Activated CD4-positive, CD25-positive, alpha-beta regulatory T cell (primary cell): ENCODE data around the gene PRR19.
"Not testable (repeated sequence)": the region's sequence is repeated elsewhere in the genome, so short reads cannot be mapped to it uniquely, and the experiment has no call there.

ENCODE experiments used
- DNase-seq, 4 experiments: peaks; one replicate each; lab custom pipeline; 2025; lab: John Stamatoyannopoulos, UW

PRR19 gene

DNA sequence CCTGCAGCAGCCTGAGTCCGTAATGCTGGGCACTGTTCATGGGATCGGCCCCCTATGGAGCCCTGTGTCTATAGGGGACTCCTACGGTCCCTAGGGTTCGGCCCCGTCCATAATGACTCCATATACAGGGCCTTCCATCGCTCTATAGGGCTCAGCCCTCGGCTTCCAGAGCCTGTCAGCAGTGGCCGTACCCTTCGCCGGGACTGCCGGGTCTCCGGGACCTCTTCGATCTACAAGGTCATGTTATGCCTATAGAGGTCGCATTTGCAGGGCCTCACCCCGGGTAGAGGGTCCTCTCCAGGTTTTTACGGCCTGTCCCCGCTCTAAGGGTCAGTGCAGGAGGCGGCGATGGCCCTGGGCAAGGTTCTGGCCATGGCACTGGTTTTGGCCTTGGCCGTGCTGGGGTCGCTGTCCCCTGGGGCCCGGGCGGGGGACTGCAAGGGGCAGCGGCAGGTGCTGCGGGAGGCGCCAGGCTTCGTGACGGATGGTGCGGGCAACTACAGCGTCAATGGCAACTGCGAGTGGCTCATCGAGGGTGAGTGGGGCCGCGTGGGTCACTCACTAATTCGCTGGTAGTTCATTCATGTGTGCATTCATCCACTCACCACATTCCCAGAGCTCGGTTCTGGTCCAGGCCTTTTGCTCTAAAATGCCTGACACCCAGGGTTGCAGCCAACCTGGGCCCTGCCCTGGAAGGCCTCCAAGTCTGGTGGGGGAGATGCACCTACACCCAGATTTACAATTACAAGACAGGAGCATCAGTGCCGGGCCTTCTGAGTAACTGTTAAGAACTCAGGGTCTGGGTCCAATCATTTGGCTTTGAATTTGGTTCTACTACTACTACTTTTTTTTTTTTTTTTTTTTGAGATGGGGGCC, 24.2 kb downstream of the PRR19 start:
- DNase-seq: no peak

DNA sequence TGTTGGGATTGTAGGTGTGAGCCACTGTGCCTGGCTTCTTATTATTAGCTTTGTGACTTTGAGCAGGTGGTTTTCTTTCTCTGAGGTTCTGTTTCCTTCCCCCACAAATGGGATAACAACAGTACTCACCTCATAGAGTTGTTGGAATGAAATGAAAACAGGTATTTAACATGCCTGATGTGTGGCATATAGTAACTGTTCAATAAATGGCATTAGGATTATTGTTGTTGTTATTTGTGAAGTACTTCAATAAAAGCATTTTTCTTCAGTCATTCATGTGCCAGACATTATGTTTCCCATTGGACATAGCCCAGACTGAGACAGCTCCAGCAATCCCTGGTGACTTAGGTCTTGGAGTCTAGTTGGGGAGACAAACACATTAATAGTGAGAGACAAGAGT, 25.0 kb downstream of the PRR19 start:
- DNase-seq: no peak

DNA sequence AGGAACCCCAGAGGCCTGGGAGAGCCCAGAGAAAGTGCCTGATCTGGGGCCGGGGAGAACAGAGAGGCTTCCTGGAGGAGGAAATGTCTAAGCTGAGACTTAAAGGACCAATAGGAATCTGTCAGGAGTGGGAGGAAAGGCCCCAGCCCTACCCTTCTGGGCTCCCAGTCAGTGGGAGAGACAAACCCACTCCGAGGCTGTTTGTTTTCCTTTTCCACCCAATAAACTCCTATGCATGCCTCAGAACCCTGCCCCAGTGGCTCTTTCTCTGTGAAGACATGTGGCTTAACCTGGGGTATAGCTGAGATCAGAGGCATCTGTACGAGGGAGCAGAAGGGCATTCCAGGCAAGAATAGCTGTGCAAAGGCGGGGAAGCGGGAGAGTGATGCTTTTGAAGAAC, 25.4 kb downstream of the PRR19 start:
- DNase-seq: no peak

DNA sequence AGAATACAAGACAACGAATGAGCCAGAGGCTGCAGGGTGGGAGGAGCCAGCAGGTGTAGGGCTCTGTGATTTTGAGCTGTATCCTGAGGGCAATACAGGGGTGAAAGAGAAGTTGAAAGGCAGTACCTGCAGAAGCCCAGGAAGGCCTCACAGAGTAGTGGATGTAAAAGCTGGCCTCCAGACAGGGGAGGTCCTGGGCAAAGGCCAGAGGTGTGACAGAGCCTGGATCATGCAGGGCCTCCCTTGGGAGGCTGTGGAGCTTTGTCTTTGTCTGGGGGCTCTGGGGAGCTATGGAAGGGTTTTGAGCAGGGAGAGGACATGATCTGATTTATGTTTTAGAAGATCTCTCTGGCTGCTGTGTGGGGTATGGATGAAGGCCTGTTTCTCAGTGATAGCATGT, 26.2 kb downstream of the PRR19 start:
- DNase-seq: no peak

DNA sequence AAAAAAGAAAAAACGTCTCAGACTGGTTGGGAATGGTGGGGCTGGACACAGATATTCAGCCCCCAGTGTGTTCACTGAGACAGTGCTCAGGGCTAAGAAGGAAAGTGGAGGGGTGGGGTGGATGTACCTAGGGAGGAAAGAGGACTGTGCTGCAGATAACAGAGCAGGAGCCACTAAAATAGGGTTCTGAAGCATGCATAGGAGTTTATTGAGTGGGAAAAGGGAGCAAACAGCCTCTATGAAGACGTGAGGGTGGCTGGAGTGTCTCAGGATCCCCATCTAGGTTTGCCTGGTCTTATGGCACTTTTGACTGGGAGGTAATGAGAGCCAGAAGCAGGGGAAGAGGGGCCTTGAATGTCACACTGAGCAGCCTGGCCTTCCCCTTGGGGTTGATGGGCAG, 26.9 kb downstream of the PRR19 start:
- no peak for DNase-seq

DNA sequence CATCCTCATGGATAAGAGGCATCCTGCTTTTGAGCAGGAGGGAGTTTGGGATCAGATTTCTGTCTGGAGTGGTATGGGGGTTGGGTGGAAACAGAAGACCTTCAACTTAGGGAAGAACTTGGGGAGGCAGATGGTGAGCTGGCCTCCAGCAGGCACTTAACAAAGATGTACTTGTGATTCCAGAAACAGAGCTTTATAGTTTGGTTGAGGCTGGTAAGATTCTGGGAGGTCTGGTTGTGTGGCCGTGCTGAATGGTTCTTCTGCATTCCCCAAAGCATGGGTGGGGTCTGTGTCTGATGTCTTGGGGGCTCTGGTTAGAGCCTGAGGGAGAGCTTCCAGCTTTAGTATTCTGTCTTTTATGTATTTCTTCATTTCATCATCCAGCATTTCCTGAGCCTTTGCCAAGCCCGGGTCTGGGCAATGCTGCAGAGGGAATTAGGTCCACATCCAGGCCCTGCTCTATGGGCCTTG, 28.3 kb downstream of the PRR19 start:
- DNase-seq: no peak

DNA sequence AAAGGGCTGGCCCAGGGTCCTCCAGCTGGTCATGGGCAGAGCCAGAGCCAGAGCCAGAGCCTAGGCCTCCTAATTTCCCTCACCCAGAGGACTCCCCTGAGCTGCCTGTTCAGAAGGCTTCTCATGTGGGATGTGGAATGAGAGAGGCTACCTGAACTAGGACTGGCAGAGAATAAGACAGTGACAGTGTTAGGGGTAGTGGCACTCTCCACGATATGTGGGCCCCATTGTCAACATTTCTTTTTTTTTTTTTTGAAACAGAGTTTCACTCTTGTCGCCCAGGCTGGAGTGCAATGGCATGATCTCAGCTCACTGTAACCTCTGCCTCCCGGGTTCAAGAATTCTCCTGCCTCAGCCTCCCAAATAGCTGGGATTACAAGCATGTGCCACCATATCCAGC, 29.4 kb downstream of the PRR19 start:
- DNase-seq: not testable (repeated sequence)

DNA sequence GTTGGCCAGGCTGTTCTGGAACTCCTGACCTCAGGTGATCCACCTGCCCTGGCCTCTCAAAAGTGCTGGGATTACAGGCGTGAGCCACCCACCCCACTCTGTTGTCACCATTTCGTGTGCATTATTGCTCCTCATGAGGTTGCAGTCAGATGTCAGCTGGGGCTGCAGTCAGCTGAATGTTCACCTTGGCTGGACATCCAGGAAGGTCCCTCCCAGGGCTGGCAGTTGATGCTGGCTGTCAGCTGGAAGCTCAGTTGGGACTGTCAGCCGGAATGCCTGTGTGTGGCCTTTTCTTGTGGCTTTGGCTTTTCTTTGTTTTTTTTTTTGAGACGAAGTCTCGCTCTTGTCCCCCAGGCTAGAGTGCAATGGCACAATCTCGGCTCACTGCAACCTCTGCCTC, 30.1 kb downstream of the PRR19 start:
- no peak for DNase-seq

DNA sequence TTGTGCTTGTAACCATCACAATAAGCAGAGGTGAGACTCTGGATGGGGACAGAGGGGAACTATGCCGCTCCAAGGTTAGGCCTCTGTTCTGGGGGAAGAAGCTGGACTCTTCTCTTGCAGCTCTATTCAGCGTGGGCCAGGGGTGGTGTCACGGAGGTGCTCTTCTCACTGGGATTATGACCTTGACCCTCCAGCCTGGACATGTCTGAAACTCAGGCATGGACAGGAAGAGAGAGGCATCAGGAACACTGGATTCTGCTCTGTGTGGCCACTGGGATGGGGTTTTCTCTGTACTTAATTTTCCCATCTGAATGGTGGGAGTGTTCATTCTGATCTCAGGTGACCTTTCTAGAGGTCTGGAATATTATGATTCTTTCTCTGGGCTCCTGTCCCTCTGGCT, 31.1 kb downstream of the PRR19 start:
- DNase-seq: no peak

DNA sequence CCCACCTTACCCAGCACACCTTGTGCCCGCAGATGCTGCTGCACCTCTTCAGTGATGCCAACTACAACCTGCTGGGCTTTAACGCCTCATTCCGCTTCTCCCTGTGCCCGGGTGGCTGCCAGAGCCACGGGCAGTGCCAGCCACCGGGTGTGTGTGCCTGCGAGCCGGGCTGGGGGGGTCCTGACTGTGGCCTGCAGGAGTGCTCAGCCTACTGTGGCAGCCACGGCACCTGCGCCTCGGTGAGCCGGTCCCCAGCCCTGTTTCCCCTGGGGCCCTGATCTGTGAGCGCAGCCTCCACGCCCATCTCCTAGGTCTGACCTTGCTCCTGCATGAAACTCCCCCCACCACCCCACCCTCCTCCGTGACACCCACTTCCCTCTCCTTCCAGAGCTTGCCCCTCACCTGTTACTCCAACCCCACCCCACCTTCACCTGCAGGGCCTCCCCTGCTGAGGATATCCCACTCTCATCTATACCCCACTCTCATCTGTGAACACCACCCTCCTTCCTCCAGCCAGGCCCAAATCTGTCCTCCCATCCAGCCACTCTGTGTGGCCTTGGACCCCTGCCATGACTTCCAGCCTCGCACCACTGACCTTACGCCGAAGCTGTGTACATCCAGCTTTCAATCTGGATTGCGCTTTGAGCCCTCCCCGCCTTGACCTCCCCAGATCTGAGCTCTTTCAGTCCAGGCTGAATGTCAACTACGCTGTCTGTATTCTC, 32.2 kb downstream of the PRR19 start:
- no peak for DNase-seq

DNA sequence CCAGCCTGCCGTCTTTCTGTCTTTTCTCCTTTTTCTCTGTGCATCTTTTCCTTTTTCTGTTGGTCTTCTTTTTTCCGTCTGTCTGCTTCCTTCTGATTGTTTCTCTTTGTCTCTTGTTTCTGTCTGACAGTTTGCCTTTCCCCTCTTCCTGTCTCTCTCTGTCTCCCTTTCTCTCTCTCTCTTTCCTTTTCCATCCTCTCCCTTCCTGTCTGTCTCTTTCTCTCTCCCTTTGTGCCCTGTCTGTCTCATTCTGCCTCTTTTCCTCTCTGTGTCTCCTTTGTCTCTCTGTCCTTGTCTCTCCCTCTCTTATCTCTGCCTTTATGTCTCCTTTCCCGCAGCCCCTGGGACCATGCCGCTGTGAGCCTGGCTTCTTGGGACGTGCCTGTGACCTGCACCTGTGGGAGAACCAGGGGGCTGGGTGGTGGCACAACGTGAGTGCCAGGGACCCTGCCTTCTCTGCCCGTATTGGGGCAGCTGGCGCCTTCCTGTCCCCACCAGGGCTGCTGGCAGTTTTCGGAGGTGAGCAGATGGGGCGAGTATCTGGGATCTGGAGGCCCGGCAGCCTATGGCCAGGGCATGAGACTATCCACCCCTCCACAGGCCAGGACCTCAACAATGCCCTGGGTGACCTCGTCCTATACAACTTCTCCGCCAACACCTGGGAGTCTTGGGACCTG, 32.9 kb downstream of the PRR19 start:
- no peak for DNase-seq

DNA sequence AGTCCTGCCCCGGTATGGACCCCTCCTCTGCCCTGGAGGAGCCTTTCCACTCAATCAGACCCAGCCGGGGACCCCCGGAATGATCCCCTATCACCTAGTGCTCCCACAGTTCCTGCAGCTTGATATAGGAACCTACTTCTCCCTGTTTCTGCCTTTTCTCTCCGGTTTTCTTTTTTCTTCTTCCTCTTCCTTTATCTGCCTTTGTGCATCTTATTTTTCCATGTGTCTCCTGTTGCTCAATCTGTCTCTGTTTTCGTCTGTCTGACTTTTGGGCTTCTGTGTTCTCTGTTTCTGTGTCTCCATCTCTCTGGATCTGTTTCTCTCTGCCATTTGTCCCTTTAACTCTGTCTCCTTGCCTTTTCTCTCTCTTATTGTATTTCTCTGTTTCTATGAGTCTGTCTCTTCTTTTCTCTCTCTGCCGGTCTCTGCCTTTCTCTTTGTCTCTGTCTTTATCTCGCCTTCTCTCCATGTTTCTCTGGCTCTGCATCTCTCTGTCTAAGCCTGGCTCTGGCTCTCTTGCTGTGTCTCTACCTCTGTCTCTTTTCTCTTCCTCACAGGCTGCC, 33.5 kb downstream of the PRR19 start:
- DNase-seq: no peak

DNA sequence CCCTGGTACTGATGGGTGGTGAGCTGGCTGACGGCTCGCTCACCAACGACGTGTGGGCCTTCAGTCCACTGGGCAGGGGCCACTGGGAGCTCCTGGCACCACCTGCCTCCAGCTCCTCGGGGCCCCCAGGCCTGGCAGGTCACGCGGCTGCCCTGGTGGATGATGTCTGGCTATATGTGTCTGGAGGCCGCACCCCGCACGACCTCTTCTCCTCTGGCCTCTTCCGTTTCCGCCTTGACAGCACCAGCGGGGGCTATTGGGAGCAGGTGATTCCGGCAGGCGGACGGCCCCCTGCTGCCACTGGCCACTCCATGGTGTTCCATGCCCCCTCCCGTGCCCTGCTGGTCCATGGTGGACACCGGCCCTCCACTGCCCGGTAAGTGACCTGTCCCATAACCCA, 34.0 kb downstream of the PRR19 start:
- no peak for DNase-seq

DNA sequence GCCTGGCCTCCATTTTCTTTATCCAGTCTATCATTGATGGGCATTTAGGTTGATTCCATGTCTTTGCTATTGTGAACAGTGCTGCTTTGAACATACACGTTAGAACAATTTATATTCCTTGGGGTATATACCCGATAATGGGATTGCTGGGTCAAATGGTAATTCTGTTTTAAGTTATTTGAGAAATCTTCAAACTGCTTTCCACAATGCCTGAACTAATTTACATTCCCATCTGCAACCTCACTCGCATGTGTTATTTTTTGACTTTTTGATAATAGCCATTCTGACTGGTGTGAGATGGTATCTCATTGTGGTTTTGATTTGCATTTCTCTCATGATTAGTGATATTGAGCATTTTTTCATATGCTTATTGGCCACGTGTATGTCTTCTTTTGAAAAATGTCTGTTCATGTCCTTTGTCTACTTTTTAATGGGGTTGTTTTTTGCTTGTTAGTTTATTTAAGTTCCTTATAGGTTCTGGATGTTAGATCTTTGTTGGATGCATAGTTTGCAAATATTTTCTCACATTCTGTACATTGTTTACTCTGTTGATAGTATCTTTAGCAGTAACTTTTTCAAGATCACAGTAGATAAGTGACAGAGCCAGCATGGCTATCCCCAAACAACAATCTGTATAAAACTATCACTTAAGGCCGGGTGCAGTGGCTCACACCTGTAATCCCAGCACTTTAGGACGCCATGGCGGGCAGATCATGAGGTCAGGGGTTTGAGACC, 37.4 kb downstream of the PRR19 start:
- DNase-seq: not testable (repeated sequence)

DNA sequence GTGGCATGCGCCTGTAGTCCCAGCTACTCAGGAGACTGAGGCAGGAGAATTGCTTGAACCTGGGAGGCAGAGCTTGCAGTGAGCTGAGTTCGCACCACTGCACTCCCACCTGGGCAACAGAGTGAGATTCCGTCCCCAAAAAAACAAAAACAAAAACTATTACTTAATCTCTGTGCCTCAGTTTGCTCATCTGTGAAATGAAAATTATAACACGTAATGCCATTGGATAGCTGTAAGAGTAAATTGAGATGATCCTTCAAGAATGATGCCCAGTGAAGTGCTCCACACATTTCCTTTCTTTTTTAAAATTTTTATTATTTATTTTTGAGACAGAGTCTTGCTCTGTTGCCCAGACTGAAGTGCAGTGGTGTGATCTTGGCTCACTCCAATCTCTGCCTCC, 38.0 kb downstream of the PRR19 start:
- DNase-seq: not testable (repeated sequence)

DNA sequence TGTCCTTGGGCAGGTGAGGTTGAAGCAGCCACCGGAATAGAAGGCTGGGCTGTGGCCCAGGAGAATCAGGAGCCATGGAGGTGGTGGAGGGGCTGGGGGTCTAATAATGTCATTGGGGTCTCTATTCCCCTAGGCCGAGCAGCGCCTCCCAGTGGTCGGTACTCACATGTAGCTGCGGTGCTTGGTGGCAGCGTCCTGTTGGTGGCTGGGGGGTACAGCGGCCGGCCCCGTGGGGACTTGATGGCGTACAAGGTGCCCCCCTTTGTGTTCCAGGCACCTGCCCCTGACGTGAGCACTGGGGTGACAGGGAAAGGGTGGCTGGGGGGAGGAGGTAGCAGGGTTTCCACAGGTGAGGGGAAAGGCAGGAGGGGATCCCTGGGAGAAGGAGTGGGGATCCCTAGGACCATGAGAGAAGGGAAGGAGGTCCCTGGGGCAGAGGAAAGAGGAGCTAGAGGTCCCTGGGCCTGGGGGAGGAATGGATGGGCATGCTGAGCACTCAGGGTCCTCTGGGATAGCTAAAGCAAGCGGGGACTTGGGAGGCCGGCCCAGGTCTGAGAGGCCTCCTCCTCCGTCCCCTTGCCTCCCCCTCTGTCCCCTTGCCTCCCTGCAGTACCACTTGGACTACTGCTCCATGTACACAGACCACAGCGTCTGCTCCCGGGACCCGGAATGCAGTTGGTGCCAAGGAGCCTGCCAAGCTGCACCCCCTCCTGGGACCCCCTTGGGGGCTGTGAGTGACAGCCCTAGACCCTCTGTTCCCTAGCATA, 41.6 kb downstream of the PRR19 start:
- no peak for DNase-seq

DNA sequence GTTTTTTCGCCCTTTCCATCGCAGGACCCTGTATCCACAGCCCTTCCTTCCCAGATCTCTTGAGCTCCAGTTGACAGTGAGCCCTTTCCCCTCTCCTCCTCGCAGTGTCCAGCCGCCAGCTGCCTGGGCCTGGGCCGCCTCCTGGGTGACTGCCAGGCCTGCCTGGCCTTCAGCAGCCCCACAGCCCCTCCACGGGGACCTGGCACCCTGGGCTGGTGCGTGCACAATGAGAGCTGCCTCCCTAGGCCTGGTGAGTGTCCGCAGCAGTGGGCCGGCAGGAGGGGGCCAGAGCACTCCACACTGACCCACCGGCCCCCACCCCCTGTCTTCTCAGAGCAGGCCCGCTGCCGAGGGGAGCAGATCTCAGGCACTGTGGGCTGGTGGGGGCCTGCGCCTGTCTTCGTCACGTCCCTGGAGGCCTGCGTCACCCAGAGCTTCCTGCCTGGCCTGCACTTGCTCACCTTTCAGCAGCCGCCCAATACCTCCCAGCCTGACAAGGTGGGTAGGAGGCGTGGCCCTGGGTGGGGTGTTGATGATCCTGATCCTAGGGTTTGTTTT, 42.5 kb downstream of the PRR19 start:
- DNase-seq: no peak

DNA sequence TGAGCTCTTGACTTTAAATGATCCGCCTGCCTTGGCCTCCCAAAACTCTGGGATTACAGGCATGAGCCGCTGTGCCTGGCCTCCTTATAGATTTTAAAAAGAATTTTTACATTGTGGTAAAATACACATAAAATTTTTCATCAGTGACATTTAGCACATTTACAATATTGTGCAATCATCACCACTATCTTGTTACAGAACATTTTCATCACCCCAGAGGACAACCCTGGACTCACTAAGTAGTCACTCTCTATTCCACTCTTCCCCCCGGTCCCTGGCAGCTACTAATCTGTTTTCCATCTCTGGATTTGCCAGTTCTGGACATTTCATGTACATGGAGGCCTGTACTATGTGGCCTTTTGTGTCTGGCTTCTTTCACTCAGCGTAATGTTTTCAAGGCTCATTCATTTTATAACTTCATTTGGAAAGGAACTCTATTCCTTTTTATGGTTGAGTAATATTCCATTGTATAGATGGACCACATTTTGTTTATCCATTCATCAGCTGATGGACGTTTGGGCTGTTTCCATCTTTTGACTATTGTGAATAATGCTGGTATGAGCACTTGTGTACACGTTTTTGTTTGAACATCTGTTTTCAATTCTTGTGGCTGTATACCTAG, 43.4 kb downstream of the PRR19 start:
- DNase-seq: no peak

DNA sequence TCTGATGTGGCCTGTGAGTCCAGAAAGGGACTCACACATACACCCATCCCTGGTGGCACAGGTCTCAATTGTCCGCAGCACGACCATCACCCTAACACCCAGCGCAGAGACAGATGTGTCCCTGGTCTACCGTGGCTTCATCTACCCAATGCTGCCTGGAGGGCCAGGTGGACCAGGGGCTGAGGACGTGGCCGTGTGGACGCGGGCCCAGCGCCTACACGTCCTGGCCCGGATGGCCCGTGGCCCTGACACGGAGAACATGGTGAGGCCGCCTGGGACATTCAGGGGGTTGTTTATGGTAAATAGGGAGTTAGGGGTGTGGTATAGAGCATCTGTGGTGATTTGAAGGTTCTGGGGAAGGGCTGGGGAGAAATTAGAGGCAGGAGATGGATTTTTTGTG, 46.3 kb downstream of the PRR19 start:
- DNase-seq: no peak
